HG02571 (cell line): Measurements from ENCODE around the gene DDR2.

Experiments used
- ATAC-seq: cut with Tn5 transposase; IDR thresholded peaks from one replicate; pipeline ENCODE4 v1.9.1; 2021; ENCODE audit warnings: mild to moderate bottlenecking, moderate library complexity; ENCODE audit not compliant: unreplicated experiment

Gene DDR2

DNA sequence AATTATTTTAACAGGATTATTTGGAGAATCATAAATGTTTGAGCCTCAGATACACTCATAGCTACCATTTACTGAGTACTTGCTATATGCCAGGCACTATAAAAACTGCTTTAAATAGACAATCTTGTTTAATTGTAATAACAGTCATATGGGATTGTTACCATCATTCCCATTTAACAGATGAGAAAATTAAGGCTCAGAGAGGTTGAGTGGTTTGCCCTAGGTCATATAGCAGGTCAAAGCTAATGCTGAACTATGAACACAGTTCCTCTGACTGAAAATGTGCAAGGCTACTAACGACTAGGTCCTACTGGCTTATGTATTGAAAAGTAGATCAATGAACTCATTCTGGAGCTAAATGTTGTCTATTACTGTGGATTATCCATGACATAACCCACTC is 63.4 kb downstream of the DDR2 start:
- ATAC-seq = no peak

DNA sequence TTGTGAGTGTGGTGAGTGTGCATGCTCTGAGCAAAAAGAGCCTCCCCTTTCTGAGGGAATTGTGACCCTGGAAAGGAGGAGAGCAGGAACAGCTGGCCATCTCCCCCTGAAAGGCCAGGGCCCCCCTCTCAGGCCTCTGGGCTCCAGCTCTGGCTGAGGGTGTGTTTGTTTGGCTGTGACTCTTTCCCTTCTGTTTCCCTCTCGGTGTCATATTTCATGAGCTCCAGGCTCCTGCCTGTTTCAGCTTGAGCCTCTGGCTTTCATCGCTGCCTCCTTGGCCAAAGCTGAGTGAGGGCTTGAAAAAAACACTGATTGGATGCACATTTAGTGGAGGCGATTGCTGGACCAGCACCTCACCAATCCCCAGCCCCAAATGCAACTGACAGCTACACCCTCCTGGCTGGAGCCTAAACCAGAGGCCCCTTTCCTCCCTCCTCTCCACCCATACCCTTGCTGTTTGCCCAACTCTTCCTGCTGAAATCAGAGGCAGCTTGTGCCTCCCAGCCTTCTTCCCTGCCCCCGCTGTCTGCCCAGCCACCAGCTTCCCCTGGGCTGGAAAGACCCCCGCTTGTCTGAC is 64.1 kb downstream of the DDR2 start:
- no peak for ATAC-seq

DNA sequence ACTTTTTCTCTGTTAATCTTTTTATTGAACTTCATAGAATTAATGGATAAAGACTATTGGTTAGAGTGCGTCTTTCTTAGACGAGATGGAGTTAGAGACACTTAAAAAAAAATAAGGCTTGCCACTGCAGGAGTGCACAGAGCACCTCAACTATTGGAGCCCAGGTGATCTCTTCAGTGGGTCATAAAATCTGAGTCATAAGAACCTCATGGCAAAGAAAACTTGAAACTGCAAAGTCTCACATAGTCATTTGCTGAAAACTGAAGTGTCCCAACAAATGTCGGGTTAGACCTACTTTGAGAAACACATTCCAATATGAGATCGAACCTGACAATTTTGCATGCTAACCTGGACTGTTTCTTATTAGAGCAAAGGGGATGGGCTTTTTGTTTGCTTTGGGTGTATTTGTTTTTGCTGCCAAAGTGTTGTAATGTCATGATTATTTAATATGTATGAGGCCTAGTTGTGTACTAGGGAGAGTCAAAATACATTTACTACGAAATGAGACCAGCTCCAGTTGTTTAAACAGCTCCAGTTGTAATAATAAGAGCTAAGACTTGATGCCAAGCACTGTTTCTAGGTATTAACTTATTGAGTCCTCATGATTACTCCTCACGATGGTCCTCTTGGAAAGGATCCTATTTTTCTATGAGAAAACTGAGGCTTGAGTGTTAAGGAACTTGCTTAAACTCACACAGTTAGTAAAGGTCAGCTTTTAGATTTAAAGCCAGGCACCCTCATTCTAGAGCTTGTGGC is 65.1 kb downstream of the DDR2 start:
- no peak for ATAC-seq

DNA sequence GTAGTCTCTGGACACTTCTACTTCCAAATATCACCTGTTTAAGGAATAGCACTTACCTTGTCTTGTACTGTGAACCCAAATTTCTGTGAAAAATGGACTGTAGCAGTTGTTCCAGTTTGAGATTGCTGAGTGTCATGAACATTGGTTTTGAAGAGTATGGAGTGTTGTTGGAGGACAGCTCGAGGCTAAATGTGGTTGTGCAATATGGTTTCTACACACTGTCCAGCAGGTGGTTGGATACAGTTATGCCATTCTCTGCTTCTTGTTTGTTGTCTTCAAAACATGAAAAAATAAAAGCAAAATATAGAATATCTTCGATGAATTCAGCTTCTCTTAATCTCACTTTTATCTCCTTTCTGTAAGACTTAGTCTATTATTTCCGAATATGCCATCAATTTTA is 67.1 kb downstream of the DDR2 start:
- no peak for ATAC-seq

- no peak for ATAC-seq
Observed at GRCh38 chr1:162700131-162700530, 67.9 kb downstream of the DDR2 start.

DNA sequence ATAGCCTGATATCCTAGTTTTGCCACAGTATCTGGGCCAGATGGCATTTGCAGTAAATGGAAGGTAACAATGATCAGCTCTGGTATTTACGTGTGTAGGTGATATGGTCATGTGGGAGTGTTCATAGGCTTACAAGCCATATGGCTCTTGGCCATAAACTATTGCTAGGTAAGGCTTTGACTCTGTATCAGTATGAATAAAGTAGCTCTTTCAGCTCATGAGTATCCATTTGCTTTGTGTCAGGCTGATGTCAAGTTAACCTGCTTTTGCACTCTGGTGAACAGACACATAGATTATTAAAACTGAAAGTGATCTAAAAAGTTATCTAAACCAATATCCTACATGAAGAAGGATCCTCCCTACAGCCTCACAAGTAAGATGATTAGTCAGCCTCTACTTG is 69.0 kb downstream of the DDR2 start:
- no peak for ATAC-seq

DNA sequence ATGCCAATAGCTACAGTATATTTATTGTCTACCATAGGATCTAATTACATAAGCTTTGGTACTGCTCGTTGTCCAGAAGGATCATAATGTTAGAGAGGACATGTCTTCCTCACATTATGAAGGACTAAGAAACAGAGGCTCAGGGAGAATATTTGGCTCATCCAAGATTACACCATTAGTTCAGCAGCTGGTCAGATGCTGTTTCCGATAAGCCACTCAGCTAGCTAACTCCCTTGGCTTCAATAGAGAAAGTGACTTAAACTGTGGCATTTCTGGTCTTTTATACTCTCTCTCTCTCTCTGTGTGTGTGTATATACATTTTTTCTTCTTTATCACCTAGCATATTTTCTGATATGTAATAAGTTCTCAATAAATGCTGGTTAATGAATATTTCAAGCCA is 70.4 kb downstream of the DDR2 start:
- no peak for ATAC-seq

GRCh38 chr1:162703708-162704107 is 71.4 kb downstream of the DDR2 start:
- ATAC-seq = no peak

DNA sequence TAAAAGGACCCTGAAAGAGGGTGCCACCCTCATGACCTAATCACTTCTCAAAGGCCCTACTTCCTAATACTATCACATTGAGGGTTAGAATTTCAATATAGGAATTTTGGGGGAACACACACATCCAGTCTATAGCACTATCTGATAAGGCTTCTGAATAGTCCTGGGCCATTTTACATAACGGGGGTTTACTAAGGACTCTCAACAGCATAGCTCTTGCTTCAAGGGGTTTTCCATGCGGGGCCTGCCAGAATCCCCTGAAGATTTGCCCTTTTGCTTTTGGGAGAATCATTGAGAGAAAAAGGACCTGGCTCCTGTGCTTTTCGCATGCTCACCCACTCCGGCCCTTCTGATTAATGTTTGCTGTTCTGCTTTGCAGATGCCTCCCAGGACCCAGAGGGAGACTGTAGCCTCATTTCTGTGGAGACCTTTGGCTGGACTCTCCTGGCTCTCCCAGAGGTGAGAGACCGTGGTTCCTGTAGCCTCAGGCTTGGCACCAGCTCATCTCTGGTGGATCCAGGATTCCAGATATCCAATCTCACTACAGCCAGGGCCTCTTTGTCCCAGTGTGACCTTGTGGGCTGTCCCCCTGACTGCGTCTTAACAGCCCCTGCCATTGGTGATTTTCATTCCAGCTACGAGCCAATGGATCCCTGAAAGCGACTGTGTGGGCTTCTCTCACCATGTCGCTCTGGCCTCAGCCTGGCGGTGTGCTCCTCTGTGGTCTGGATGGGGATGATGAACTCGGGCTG is 72.6 kb downstream of the DDR2 start:
- no peak for ATAC-seq

DNA sequence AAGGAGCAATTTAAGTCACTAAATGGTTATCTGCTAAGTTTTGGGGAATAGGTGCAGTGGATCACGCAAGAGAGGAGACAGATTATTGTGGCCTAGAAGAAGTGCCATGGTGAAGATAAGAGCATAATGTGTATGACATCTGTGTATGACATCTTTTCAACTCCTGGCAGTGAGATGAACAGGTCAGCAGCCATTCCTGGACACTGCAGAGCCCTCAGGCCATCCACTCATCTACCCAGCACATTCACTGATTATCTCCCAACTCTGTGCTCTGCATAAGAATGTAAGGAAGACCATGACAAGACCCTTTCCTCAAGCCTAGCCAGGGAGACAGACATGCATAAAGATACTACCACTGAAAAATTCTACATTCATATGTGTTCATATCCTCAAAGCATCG is 73.7 kb downstream of the DDR2 start:
- no peak for ATAC-seq

GRCh38 chr1:162706606-162707005 is 74.3 kb downstream of the DDR2 start:
- ATAC-seq = no peak

- no peak for ATAC-seq
Observed at GRCh38 chr1:162708286-162708685, 76.0 kb downstream of the DDR2 start.

- ATAC-seq = no peak
Observed at GRCh38 chr1:162709132-162709860, 77.0 kb downstream of the DDR2 start.

- no peak for ATAC-seq
Observed at GRCh38 chr1:162709870-162710269, 77.6 kb downstream of the DDR2 start.

DNA sequence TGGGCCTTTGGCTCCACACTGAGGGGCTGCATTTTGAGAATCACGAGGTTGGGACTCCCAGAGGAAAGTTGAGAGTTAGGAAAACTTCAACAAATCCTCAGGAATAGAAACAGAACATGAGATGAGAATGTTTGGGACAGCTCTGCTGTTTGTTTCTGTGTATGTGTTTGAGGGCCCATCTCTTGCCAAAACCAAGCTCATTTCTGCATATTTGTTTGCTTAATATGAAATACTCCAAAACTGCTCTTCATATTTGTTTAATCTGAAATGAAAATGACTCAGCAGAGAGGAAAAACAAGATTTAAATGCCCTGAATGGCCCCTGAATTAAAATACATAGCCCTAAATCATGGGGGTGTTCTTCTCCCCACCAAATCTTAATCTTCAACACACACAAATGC is 78.1 kb downstream of the DDR2 start:
- ATAC-seq = no peak

- ATAC-seq = no peak
Observed at GRCh38 chr1:162710780-162711465, 78.7 kb downstream of the DDR2 start.

- no peak for ATAC-seq
Observed at GRCh38 chr1:162712317-162713029, 80.2 kb downstream of the DDR2 start.

DNA sequence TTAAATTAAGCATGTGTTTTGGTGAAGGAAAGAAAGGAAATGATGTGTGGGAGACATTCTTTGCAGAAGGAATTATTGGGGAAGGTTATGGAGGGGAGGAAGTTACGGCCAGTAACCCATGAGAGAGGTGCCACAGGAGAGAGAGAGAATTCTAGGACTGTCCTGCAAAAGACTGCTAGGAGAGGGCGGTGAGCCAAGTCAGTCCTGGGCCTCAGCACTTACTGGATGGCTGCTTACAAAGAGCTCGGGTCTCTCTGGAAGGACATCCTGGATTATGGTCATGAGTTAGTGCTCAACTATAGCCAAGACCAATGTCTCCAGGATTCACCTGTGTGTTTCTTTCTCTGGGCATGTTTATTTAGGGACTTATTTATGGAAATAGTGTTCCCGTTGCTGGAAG is 83.9 kb downstream of the DDR2 start:
- ATAC-seq = no peak

DNA sequence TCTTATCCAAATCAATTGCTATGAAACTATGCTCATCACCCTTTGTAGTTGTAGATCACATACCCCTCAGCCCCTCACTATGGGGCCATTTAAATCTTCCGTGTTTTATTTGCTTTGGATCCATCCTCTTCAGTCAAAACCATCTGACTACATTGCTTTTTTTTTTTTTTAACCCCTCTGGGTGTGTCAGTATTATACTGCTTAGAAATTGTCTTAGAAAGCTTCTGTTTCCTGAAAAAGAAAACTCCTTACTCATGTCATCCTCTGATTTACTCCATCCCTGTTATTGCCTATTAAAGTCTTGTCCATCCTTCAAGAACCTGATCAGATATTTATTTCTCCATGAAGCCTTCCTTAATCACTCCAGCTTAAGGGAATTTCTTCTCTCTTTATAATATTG is 84.3 kb downstream of the DDR2 start:
- no peak for ATAC-seq

GRCh38 chr1:162717548-162718184 is 85.4 kb downstream of the DDR2 start:
- no peak for ATAC-seq
